Liver (tissue), 3 donors: Measurements from ENCODE around the gene HBG1.

Experiments used
- CTCF ChIP-seq: fragments of 150-350 bp; IDR thresholded peaks from 2 replicates; pipeline ENCODE4 v1.5.1; 2017; ENCODE audit warnings: improper control_type of control experiment, low read depth, low read length; ENCODE audit not compliant: missing input control
- EGR1 ChIP-seq, 2 donors: IDR thresholded peaks; 2 replicates each; pipeline ENCODE4 v1.6.1; 2016 to 2018; ENCODE audit warnings: antibody characterized with exemption in 2 of 2, low read depth in 2 of 2
- GABPA ChIP-seq, 2 donors: IDR thresholded peaks in 1 of 2; conservative IDR thresholded peaks in 1 of 2; 2 replicates each; pipeline ENCODE4 v1.6.1; 2016; ENCODE audit warnings: antibody characterized with exemption in 2 of 2, mild to moderate bottlenecking in 1 of 2, moderate library complexity in 1 of 2
- RAD21 ChIP-seq, 2 donors: IDR thresholded peaks; 2 replicates each; pipeline ENCODE4 v1.6.1; 2016; ENCODE audit warnings: antibody characterized with exemption in 2 of 2, mild to moderate bottlenecking in 2 of 2
- RXRA ChIP-seq, 2 donors: IDR thresholded peaks; 2 replicates each; pipeline ENCODE4 v1.6.1; 2017 to 2018; ENCODE audit warnings: antibody characterized with exemption in 2 of 2, mild to moderate bottlenecking in 1 of 2
- TAF1 ChIP-seq: conservative IDR thresholded peaks from 2 replicates; pipeline ENCODE4 v1.6.1; 2016; ENCODE audit warnings: antibody characterized with exemption, mild to moderate bottlenecking
- TF ChIP-seq, protein P1 (sequence below): IDR thresholded peaks from 2 replicates; pipeline ENCODE4 v1.6.1; 2016; ENCODE audit warnings: antibody characterized with exemption, mild to moderate bottlenecking
- donor health status: healthy.
- donor health status: healthy.

DNA sequence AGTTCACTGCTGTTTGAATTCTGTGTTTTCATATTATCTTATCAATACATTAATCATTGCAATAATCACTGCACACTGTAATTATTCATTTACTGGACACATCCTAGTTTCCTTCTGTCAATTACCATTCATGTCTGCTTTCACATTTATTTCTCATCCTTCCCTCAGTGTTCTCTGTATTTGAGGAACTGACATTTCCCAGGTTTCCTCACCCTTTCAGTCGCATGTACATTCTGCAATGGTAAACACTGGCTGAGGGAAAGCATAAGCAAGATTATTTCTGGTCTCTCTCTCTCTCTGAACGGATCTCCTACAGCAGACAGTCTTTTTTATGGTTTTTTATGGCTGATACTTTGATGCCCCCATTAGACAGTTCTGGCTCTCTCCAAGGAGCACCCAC lies 11.2 kb downstream of the HBG1 start:
- no peak for TF ChIP-seq CTCF
- no peak for TF ChIP-seq RXRA (IDR thresholded peaks at IDR 0.05)
- no peak for TF ChIP-seq TAF1
- TF ChIP-seq RAD21 (IDR thresholded peaks at IDR 0.05), result no peak
- TF ChIP-seq, protein P1, sequence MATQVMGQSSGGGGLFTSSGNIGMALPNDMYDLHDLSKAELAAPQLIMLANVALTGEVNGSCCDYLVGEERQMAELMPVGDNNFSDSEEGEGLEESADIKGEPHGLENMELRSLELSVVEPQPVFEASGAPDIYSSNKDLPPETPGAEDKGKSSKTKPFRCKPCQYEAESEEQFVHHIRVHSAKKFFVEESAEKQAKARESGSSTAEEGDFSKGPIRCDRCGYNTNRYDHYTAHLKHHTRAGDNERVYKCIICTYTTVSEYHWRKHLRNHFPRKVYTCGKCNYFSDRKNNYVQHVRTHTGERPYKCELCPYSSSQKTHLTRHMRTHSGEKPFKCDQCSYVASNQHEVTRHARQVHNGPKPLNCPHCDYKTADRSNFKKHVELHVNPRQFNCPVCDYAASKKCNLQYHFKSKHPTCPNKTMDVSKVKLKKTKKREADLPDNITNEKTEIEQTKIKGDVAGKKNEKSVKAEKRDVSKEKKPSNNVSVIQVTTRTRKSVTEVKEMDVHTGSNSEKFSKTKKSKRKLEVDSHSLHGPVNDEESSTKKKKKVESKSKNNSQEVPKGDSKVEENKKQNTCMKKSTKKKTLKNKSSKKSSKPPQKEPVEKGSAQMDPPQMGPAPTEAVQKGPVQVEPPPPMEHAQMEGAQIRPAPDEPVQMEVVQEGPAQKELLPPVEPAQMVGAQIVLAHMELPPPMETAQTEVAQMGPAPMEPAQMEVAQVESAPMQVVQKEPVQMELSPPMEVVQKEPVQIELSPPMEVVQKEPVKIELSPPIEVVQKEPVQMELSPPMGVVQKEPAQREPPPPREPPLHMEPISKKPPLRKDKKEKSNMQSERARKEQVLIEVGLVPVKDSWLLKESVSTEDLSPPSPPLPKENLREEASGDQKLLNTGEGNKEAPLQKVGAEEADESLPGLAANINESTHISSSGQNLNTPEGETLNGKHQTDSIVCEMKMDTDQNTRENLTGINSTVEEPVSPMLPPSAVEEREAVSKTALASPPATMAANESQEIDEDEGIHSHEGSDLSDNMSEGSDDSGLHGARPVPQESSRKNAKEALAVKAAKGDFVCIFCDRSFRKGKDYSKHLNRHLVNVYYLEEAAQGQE, result no peak
- no peak for TF ChIP-seq EGR1 (IDR thresholded peaks at IDR 0.05; ENCODE audit: low read depth in 2 of 2)
- TF ChIP-seq GABPA (IDR thresholded peaks at IDR 0.05 in 1 of 2, conservative IDR thresholded peaks at IDR 0.05 in 1 of 2), result no peak
